Activated CD4-positive, CD25-positive, alpha-beta regulatory T cell treated with anti-CD3 and anti-CD28 coated beads, Interleukin-2, amount 50 U/mL, for 72 hours (primary cell): ENCODE results near the gene CELF5.
A peak's percentile ranks its signal among the peaks of the same experiment; 100 is the strongest.
"Not testable (repeated sequence)": the region's sequence is repeated elsewhere in the genome, so short reads cannot be mapped to it uniquely, and the experiment has no call there.

Experiments used
- DNase-seq: peaks from one replicate; pipeline ENCODE4 v3.0.0; 2021

Gene CELF5

GRCh38 chr19:3325451-3325850 is 101.0 kb downstream of the CELF5 start:
- no peak for DNase-seq

GRCh38 chr19:3328743-3329142 is 104.3 kb downstream of the CELF5 start:
- no peak for DNase-seq

GRCh38 chr19:3330047-3330446 is 105.6 kb downstream of the CELF5 start:
- DNase-seq = no peak

GRCh38 chr19:3332232-3332631 is 107.8 kb downstream of the CELF5 start:
- DNase-seq = not testable (repeated sequence)

- DNase-seq = no peak
Observed at GRCh38 chr19:3333020-3333583, 108.6 kb downstream of the CELF5 start.

GRCh38 chr19:3333662-3334061 is 109.2 kb downstream of the CELF5 start:
- DNase-seq = no peak

- not testable (repeated sequence) for DNase-seq
Observed at GRCh38 chr19:3334749-3335430, 110.4 kb downstream of the CELF5 start.

- no peak for DNase-seq
Observed at GRCh38 chr19:3335431-3336350, 111.2 kb downstream of the CELF5 start.

GRCh38 chr19:3336351-3336679 is 111.9 kb downstream of the CELF5 start:
- no peak for DNase-seq

GRCh38 chr19:3336680-3337523 is 112.4 kb downstream of the CELF5 start:
- no peak for DNase-seq

GRCh38 chr19:3338541-3339181 is 114.2 kb downstream of the CELF5 start:
- DNase-seq = peak; percentile 48

GRCh38 chr19:3340340-3340739 is 115.9 kb downstream of the CELF5 start:
- DNase-seq = no peak

GRCh38 chr19:3342246-3342645 is 117.8 kb downstream of the CELF5 start:
- DNase-seq = no peak

GRCh38 chr19:3342962-3343361 is 118.5 kb downstream of the CELF5 start:
- not testable (repeated sequence) for DNase-seq

GRCh38 chr19:3343619-3344502 is 119.4 kb downstream of the CELF5 start:
- DNase-seq = peak; percentile 57

GRCh38 chr19:3344608-3345598 is 120.4 kb downstream of the CELF5 start:
- no peak for DNase-seq

GRCh38 chr19:3345850-3346460 is 121.5 kb downstream of the CELF5 start:
- DNase-seq = no peak
